B cell (primary cell): Measurements from ENCODE around the gene DNAJB5. TPM values are rescaled to one million over a fixed set of nuclear protein-coding genes. Genes with fewer than 3 reads are reported as not detected.

Experiments
- ATAC-seq: fragments of 200-7000 bp; cut with Tn5 transposase; one replicate; pipeline ENCODE4 v1.10.0; 2021; ENCODE audit warnings: low read depth, mild to moderate bottlenecking, moderate number of reproducible peaks, moderate library complexity
- CTCF ChIA-PET: fragments of 350-600 bp; sonication (Branson Sonifier 250); formaldehyde crosslinking; loops from one replicate; lab custom pipeline; 2021; ENCODE audit warnings: antibody characterized with exemption, inconsistent platforms; lab: Charles Lee
- POLR2A ChIA-PET: fragments of 350-600 bp; sonication (Branson Sonifier 250); formaldehyde crosslinking; loops from one replicate; lab custom pipeline; 2021; ENCODE audit warnings: antibody characterized with exemption; lab: Charles Lee
- DNase-seq: peaks from one replicate; pipeline ENCODE4 v3.0.0; 2013
- H2AFZ ChIP-seq: 2 replicates; pipeline ENCODE4 v1.6.1; 2012; ENCODE audit warnings: mild to moderate bottlenecking, low read depth, low read length; ENCODE audit not compliant: insufficient read depth, poor library complexity, severe bottlenecking
- H3K27ac ChIP-seq, 2 donors: 1 replicate in 1 of 2; 2 replicates in 1 of 2; pipeline ENCODE4 v1.5.1; 2012 to 2013; ENCODE audit warnings: low read length in 2 of 2, mild to moderate bottlenecking in 2 of 2, moderate library complexity in 1 of 2
- H3K27me3 ChIP-seq, 4 experiments: fragments of 200-600 bp in 1 of 4; sonication (generic) in 1 of 4; replicated peaks in 1 of 4; 1 replicate in 2 of 4; 2 replicates in 2 of 4; pipeline versions ENCODE4 v1.6.1 to v1.7.0; 2013 to 2016; ENCODE audit warnings: low read length in 3 of 4, mild to moderate bottlenecking in 2 of 4, mixed read lengths in 1 of 4, moderate library complexity in 1 of 4; ENCODE audit not compliant: insufficient read depth in 4 of 4, control insufficient read depth in 3 of 4; ENCODE audit errors: control extremely low read depth in 1 of 4
- H3K36me3 ChIP-seq, 2 experiments: replicated peaks in 1 of 2; 1 replicate in 1 of 2; 2 replicates in 1 of 2; pipeline versions ENCODE4 v1.6.1 to v1.7.1; 2013; ENCODE audit warnings: low read length in 1 of 2; ENCODE audit not compliant: insufficient read depth in 2 of 2, control insufficient read depth in 1 of 2; ENCODE audit errors: control extremely low read depth in 1 of 2, extremely low read depth in 1 of 2
- H3K4me1 ChIP-seq, 2 donors: fragments of 200-600 bp in 1 of 2; sonication (generic) in 1 of 2; 1 replicate in 1 of 2; 2 replicates in 1 of 2; pipeline versions ENCODE4 v1.5.1 to v1.6.1; 2013 to 2017; ENCODE audit warnings: low read length in 2 of 2; ENCODE audit not compliant: control insufficient read depth in 2 of 2, insufficient read depth in 2 of 2
- H3K4me2 ChIP-seq: replicated peaks from 2 replicates; pipeline ENCODE3; 2012; ENCODE audit warnings: mild to moderate bottlenecking, low read depth, low read length; ENCODE audit not compliant: poor library complexity, severe bottlenecking
- H3K4me3 ChIP-seq, 5 experiments: fragments of 200-600 bp in 1 of 5; sonication (generic) in 1 of 5; 1 replicate in 3 of 5; 2 replicates in 2 of 5; pipeline versions ENCODE4 v1.5.1 to v1.7.0; 2011 to 2016; ENCODE audit warnings: low read length in 4 of 5, mild to moderate bottlenecking in 4 of 5, low read depth in 2 of 5, control low read depth in 1 of 5, moderate library complexity in 1 of 5; ENCODE audit not compliant: insufficient read depth in 1 of 5; ENCODE audit errors: control extremely low read depth in 1 of 5, extremely low read depth in 1 of 5
- H3K79me2 ChIP-seq: fragments of 200-600 bp; sonication (generic); one replicate; pipeline ENCODE4 v1.6.0; 2016; ENCODE audit warnings: low read length; ENCODE audit not compliant: control insufficient read depth, insufficient read depth
- H3K9ac ChIP-seq: fragments of 200-600 bp; sonication (generic); 2 replicates; pipeline ENCODE4 v1.6.1; 2017; ENCODE audit warnings: mild to moderate bottlenecking, low read length, moderate library complexity
- H3K9me3 ChIP-seq, 3 donors: one replicate each; pipeline versions ENCODE4 v1.6.1 to v1.7.1; 2013; ENCODE audit warnings: low read length in 2 of 3; ENCODE audit not compliant: control insufficient read depth in 2 of 3, insufficient read depth in 1 of 3; ENCODE audit errors: control extremely low read depth in 1 of 3
- H4K20me1 ChIP-seq: 2 replicates; pipeline ENCODE4 v1.6.0; 2012; ENCODE audit warnings: mild to moderate bottlenecking, low read length; ENCODE audit not compliant: insufficient read depth, control insufficient read depth, poor library complexity, severe bottlenecking
- H3K27ac Mint-ChIP-seq: one replicate; pipeline ENCODE4 v1.8.0; 2021; ENCODE audit warnings: mixed read lengths
- H3K27me3 Mint-ChIP-seq: one replicate; pipeline ENCODE4 v1.8.0; 2021; ENCODE audit warnings: mixed read lengths
- H3K4me1 Mint-ChIP-seq: one replicate; pipeline ENCODE4 v1.8.0; 2021; ENCODE audit warnings: mixed read lengths
- H3K4me3 Mint-ChIP-seq: one replicate; pipeline ENCODE4 v1.8.0; 2021; ENCODE audit warnings: mixed read lengths
- H3K9me3 Mint-ChIP-seq: one replicate; pipeline ENCODE4 v1.8.0; 2022; ENCODE audit warnings: mixed read lengths; ENCODE audit not compliant: insufficient read depth
- CTCF ChIP-seq: fragments of 200-600 bp; IDR thresholded peaks from one replicate; pipeline ENCODE4 v1.8.0; 2022; ENCODE audit warnings: antibody characterized with exemption, mild to moderate bottlenecking
- EZH2 ChIP-seq: IDR thresholded peaks from 2 replicates; pipeline ENCODE4 v1.6.1; 2012; ENCODE audit warnings: borderline replicate concordance, low read depth, mild to moderate bottlenecking, moderate library complexity, low read length; ENCODE audit not compliant: insufficient read depth, poor library complexity, severe bottlenecking
- WGBS: methylation state at CpG from one replicate; pipeline ENCODE4 v1.1.5; 2013; ENCODE audit warnings: missing lambda C conversion rate; ENCODE audit not compliant: insufficient coverage; 5-methylcytosine and 5-hydroxymethylcytosine counted together
- intact Hi-C: fragments of 100-400 bp; cut with micrococcal nuclease; formaldehyde crosslinking; loops from one replicate; pipeline ENCODE4 v1.10.0; 2022
- polyA plus RNA-seq: library from polyadenylated mRNA; depleted of rRNA; stranded (reverse); fragments of >200 nt; gene quantifications from 2 replicates; pipeline ENCODE4 v1.2.3, GENCODE V29; 2012
- total RNA-seq, 2 donors: library from RNA; stranded (reverse); fragments of 120-200 nt in 1 of 2; gene quantifications; 1 replicate in 1 of 2; 2 replicates in 1 of 2; pipeline versions ENCODE4 v1.2.3 to v1.2.4, GENCODE V29; 2013 to 2022

DNAJB5 gene
- total and polyA plus RNA-seq, 2 donors (not counting 1 experiment from before 2014, with no cell fraction given) = 0.94 to 2.4 TPM

GRCh38 chr9:35026671-35027070 lies 37.1 kb downstream of the DNAJB5 start:
- WGBS = 96% methylated on average over 3 of the region's 3 CpGs
- ATAC-seq = no peak

GRCh38 chr9:35027374-35027773 lies 37.8 kb downstream of the DNAJB5 start:
- Histone ChIP-seq H3K79me2 (no peaks in the 10 kb centered on the region), H3K4me2 (no peak overlapping the region), H3K27ac (no peak overlapping the region), H3K9me3 (no peaks in the 10 kb centered on the region), H2AFZ (no peak overlapping the region), H3K4me1 (peaks cover 4 to 5% of the 10 kb centered on the region in 2 donors), H3K9ac (no peak overlapping the region), H3K27me3 (no peaks in the 10 kb centered on the region), H3K36me3 (peaks cover 0 to 2% of the 10 kb centered on the region in 2 experiments), H4K20me1 (no peaks in the 10 kb centered on the region), H3K4me3 (no peak overlapping the region)
- peaks cover 10% of the 10 kb centered on the region for H3K4me1 Mint-ChIP-seq
- H3K9me3 Mint-ChIP-seq = no peaks in the 10 kb centered on the region
- no peak for DNase-seq
- 100% methylated on average over 1 of the region's 1 CpG for WGBS
- ChIA-PET POLR2A (no interaction called here), CTCF (interaction anchor here (0.9 to 1.2 kb wide), 3 partner anchors 24 to 128 kb away, joined by 3 to 4 read pairs (median 4); no protein-coding TSS in a partner anchor)
- H3K4me3 Mint-ChIP-seq = no peak overlapping the region
- intact Hi-C loops = no loop called here
- H3K27ac Mint-ChIP-seq = no peak overlapping the region
- no peak for ATAC-seq
- TF ChIP-seq EZH2 (no peak), CTCF (no peak)
- no peaks in the 10 kb centered on the region for H3K27me3 Mint-ChIP-seq

More at GRCh38 chr9:35026671-35027070, 37.1 kb downstream of the DNAJB5 start:
- Histone ChIP-seq H2AFZ (no peak overlapping the region), H3K4me3 (no peak overlapping the region), H3K27me3 (no peaks in the 10 kb centered on the region), H3K4me1 (peaks cover 4 to 5% of the 10 kb centered on the region in 2 donors), H3K9me3 (no peaks in the 10 kb centered on the region), H3K36me3 (peaks cover 0 to 2% of the 10 kb centered on the region in 2 experiments), H3K9ac (no peak overlapping the region), H4K20me1 (no peaks in the 10 kb centered on the region), H3K79me2 (no peaks in the 10 kb centered on the region), H3K27ac (no peak overlapping the region), H3K4me2 (no peak overlapping the region)
- no peak for TF ChIP-seq EZH2
- TF ChIP-seq CTCF = no peak
- Mint-ChIP-seq H3K4me3 (no peak overlapping the region), H3K27me3 (no peaks in the 10 kb centered on the region), H3K4me1 (peaks cover 12% of the 10 kb centered on the region), H3K9me3 (no peaks in the 10 kb centered on the region), H3K27ac (no peak overlapping the region)
- ChIA-PET POLR2A (no interaction called here), CTCF (interaction anchor here (1.2 kb wide), 2 partner anchors 25 to 127 kb away, joined by 4 read pairs; no protein-coding TSS in a partner anchor)
- intact Hi-C loops = no loop called here
- DNase-seq = no peak
